NB4 (cell line): Measurements from ENCODE around the gene SLF2.

Source experiments
- DNase-seq: peaks from one replicate; pipeline ENCODE4 v3.0.0; 2010; ENCODE audit warnings: low read depth
- H3K4me3 ChIP-seq: one replicate; pipeline ENCODE4 v1.5.1; 2011; ENCODE audit warnings: mild to moderate bottlenecking, low read depth, low read length, moderate library complexity
- MYC ChIP-seq: IDR thresholded peaks from 2 replicates; pipeline ENCODE4 v1.6.1; 2011; ENCODE audit warnings: low read depth, low read length
- POLR2A ChIP-seq: IDR thresholded peaks from 2 replicates; pipeline ENCODE4 v1.6.1; 2011; ENCODE audit warnings: mild to moderate bottlenecking; ENCODE audit not compliant: insufficient read length; ENCODE audit errors: extremely low read depth
- TF ChIP-seq, protein P1 (sequence below): IDR thresholded peaks from one replicate; pipeline ENCODE4 v1.5.1; 2012; ENCODE audit warnings: low read depth, low read length
- TF ChIP-seq, protein P2 (sequence below): IDR thresholded peaks from 2 replicates; pipeline ENCODE4 v1.6.1; 2011; ENCODE audit warnings: low read depth, low read length

SLF2 gene

DNA sequence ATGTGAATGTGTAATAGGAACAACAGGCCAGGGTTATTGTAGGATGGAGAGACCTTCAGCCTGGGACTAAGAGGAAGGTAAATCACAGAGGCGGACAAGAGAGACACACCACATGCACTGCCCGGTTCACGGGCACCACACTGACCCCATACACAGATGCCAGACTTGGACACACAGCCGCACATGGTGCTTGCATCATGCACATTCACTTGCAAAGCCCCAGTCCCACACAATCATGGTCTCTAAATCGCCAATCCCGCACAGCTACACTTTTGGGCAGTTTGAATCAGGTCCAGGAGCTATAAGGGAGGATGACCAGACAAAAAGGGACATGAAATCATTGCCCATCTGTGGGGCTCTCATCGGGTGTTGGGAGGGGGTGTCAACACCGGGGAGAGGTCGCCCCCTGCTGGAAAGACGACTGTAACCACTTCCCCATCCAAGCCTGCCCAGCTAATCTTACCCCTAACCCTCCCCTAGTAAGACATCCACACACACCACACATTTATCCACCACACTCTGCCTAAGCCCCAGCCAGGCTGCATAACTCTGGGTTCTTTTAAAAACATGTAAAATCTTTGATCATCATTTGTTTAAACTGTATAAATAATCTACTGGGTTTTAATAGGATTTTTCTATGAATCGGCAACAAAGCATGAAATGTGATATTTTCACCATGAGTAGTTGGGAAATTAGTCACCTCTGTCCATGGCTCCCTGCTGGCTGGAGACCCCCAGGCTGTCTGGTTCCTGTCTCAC lies 40.5 kb upstream of the SLF2 start:
- no peak overlapping the region for H3K4me3 ChIP-seq
- peak; percentile 78 for DNase-seq
- TF ChIP-seq, protein P1, sequence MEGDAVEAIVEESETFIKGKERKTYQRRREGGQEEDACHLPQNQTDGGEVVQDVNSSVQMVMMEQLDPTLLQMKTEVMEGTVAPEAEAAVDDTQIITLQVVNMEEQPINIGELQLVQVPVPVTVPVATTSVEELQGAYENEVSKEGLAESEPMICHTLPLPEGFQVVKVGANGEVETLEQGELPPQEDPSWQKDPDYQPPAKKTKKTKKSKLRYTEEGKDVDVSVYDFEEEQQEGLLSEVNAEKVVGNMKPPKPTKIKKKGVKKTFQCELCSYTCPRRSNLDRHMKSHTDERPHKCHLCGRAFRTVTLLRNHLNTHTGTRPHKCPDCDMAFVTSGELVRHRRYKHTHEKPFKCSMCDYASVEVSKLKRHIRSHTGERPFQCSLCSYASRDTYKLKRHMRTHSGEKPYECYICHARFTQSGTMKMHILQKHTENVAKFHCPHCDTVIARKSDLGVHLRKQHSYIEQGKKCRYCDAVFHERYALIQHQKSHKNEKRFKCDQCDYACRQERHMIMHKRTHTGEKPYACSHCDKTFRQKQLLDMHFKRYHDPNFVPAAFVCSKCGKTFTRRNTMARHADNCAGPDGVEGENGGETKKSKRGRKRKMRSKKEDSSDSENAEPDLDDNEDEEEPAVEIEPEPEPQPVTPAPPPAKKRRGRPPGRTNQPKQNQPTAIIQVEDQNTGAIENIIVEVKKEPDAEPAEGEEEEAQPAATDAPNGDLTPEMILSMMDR: peak; percentile 71
- TF ChIP-seq POLR2A (no peak), MYC (no peak)

DNA sequence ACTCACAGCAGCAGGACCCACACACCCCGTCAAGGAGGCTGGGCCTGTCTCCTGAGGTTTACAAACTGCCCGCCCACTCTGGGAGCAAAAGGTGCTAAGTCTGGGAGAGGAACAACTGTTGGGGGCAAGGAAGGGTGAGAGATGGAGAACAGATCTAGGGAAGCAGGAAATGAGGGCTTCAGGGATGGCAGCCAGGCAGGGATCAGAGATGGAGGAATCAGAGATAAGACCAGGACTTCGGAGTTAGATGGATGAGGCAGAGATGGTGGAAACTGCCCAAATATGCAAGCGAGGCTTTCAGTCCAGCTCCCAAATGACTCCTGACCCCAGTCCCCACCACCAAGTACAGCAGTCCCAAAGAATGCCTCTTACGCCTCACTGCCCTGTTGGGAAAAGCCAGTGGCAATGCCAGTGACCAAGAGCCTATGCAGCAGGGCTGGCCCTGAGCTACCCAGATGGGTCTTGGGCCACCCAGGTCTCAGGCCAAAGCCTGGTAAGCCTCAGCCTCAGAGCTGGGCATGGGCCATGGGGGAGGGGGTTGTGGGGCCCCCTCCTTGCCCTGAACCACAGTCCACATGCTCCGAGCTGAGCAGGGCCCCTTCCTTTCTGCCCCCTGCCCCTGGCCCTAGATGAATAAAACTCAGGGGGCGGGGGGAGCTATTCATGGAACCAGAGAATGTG lies 39.5 kb upstream of the SLF2 start:
- TF ChIP-seq, protein P2, sequence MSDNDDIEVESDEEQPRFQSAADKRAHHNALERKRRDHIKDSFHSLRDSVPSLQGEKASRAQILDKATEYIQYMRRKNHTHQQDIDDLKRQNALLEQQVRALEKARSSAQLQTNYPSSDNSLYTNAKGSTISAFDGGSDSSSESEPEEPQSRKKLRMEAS: no peak
- TF ChIP-seq MYC (no peak), POLR2A (no peak)
- TF ChIP-seq, protein P1: no peak
- no peak overlapping the region for H3K4me3 ChIP-seq
- DNase-seq: no peak

DNA sequence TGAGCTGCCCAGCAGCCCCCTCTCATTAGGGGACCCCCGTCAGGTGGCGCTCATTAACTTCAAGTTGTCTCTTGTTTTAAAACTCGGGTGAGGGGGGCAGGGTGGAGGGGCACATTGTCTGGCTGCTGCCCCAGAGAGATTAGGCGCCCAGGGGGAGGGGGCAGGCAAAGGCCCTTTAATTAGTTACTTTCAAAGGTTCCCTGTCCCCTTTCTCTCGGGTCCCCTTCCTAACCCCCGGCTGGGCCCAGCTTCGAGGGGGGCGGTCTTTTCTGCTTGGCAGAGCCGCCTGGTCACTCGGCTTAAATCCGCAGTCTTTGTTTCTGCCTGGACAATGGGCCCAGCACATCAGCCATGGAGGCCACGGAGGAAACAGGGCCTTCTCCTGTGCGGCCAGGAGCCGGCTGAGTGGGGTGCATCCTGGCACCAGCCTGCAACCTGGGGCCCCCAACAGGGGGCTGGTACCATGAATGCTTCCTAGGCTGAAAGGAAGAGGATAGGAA lies 38.9 kb upstream of the SLF2 start:
- no peak for DNase-seq
- TF ChIP-seq, protein P2: no peak
- TF ChIP-seq, protein P1: no peak
- no peak for TF ChIP-seq POLR2A
- H3K4me3 ChIP-seq: no peak overlapping the region

DNA sequence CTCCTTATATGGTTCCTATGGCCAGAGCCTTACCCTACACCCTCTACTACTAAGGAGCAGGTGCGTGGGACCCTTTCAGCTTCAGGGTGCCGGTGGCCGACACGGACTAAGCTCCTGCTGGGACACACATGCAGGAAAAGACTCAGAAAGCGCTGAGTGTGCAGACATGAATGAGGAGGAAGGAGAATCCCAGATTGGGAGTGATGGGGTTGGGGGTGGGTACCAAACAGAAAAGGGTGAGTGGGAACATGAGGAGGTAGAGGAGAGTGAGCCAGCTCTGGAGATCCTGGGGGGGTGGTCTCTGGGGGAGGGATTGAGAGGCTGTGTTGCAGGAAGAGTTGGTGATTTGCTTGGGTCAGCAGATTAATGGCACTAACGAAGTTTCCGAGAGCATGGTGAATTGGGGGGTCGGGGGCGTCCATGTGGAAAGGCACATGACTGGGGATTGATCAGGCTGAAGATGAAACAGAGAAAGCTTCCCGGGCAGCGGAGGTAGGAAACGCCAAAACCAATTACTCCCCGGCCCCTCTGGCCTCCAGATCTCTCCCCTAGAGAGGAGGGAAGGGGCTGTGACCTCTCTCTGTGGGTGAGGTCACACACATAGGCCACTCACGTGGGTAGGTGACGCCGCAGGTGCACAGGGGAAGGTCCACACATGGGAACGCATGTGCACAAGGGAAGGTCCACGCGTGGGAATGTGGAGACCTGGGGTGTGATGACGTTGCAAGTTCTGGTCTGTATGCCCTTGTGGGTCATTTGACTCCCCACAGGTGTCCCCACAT lies 37.9 kb upstream of the SLF2 start:
- no peak for DNase-seq
- no peak overlapping the region for H3K4me3 ChIP-seq
- TF ChIP-seq, protein P2: no peak
- TF ChIP-seq, protein P1: no peak
- TF ChIP-seq MYC: no peak
- no peak for TF ChIP-seq POLR2A

DNA sequence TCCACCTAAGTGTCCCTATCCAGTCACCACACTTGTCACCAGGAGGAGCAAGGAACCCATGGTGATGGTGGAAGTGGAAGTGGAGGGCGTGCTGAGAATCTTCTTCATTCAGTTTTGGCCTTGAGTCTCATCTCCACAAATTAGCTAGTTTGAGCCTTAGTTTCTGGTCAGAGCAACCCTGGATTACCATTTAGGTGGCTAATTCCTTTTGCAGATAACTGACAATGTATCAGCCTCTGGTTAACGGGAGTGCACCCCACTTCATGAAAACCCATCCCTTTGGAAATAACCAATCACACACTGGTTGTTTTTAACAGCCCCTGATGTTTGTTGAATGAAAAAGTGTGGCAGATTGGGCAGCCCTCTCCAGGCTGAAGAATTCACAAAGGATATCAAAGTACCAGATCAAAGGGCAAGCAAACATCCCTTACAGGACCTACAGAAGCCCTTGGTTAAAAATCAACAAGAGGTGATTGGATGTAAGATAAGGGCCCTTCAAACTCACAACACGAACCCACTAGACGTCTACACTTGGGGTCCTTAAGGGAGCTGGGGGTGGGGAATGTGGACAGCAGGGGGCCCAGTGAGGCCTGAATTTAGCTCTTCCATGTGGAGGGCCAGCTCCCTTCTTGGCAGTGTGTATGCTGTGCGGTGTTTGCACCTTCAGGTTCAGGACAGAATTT lies 37.1 kb upstream of the SLF2 start:
- no peak overlapping the region for H3K4me3 ChIP-seq
- no peak for DNase-seq
- TF ChIP-seq MYC: no peak
- TF ChIP-seq POLR2A: no peak
- TF ChIP-seq, protein P1: no peak
- TF ChIP-seq, protein P2: no peak
